Right renal cortex interstitium (tissue), 3 donors: ENCODE data around the gene NKAPD1. TPM values are rescaled to one million over a fixed set of nuclear protein-coding genes. Genes with fewer than 3 reads are reported as not detected.
"Not testable (repeated sequence)": the region's sequence is repeated elsewhere in the genome, so short reads cannot be mapped to it uniquely, and the experiment has no call there.

Experiments
- DNase-seq, 3 donors: peaks; one replicate each; pipeline ENCODE4 v3.0.0-alpha.2; 2013; ENCODE audit warnings: low read depth in 3 of 3, low spot score in 2 of 3
- polyA plus RNA-seq, 3 donors: library from polyadenylated mRNA; unstranded; fragments of 120-200 nt; gene quantifications; one replicate each; pipeline ENCODE4 v1.2.1, GENCODE V29; 2013; ENCODE audit not compliant: insufficient read length in 3 of 3

NKAPD1 gene
- polyA plus RNA-seq, 3 donors: 59.2 to 69.5 (median 60.9) TPM

GRCh38 chr11:112085822-112086421 lies 11.8 kb downstream of the NKAPD1 start:
- peak in 1 of 3 donors; percentile 10 for DNase-seq

DNA sequence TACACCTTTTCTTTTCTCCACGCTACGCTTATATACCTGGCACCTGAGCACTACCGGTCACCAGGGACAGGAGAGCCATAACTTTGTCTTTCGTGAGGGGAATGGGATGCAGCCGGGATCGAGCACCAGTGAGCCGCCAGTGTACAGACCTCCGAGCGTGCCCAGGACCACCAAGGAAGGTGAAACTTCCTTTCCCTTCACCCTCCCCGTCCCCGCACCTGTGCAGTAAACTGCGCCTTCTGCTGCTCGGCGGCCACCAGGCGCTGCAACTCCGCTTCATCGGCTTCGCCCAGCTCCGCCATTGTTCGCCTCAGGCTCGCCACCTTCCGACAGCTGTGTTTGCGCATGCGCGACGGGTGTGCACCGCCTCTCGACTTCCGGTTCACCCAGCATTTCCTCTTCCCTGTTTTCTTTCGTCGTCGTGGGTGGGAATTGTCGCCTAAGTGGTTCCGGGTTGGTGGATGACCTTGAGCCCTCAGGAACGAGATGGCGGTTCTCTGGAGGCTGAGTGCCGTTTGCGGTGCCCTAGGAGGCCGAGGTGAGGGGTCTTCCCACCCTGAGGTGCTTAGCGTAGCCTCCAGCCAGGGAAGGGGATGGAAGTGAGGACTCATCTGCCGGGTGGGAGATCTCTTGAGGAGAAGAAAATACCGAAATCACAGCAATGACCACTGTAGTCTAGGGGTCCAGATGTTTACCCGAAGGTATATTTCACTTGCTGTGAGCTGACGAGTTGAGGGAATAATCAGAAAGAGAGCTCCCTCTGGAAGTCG lies 12.5 kb downstream of the NKAPD1 start, which contains the start of the genes SDHD and TIMM8B:
TSS of gene SDHD (plus strand) at position 452 of the 770 bp plus-strand sequence. CDS start at position 487, 35 bp downstream.
TSS of gene TIMM8B (minus strand) at position 335 of the 770 bp plus-strand sequence. CDS start at position 302, 33 bp downstream.
- DNase-seq: peak; percentile 94 to 98 (median 97)

DNA sequence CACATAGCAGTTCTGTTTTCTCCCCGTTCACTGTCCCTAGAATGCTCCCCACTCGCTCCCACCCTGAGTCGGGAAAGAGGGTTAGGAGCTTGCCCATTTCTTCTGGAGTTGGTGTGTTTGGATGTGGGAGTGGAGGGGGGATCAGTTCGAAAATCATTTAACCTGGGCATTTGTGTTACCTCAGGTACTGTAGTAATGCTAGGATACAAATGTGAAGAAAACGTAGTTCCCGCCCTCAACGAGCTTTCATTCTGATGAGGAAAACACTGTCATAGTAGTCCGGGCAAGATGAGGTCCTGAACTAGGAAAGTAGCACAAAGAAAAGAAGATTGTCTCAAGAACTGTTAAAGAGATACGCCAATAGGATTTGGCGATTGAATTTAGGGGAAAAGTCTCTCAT lies 13.1 kb downstream of the NKAPD1 start:
- no peak for DNase-seq

DNA sequence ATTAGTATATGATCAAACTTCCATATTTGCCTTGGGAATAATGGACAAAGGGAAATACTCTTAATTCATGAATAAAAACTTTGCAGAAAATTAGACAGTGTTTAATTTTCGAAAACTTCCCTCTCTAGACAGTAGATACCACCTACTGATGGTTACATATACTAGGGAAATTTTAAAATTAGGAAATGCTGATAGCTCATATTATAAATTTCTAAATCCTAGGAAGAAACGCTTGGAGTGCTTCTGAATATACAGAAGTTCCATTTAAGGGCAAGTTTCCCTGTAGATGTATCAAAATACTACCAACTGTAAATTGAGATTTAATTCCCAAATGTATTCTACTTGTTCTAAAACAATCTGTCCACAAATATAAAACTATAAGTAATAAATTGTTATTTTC lies 21.2 kb downstream of the NKAPD1 start:
- DNase-seq: not testable (repeated sequence)

DNA sequence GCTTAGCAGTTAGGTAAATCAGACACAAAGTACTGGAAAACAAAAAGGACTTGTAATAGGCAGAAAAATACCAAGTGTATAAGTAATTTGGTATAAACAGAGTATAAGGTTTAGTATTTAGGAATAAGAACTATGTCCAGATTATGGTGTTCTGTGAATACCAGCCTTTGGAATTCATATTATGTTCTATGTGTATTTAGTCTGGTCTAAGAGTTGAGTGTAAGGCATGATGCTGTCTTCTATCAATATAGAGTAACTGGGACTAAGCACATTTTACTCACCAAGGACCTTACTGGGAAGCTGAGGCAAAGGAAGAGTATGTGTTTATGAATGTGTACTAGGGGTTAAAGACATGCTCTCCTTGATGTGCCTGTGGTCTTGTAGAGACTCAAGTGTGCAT lies 22.1 kb downstream of the NKAPD1 start:
- no peak for DNase-seq

DNA sequence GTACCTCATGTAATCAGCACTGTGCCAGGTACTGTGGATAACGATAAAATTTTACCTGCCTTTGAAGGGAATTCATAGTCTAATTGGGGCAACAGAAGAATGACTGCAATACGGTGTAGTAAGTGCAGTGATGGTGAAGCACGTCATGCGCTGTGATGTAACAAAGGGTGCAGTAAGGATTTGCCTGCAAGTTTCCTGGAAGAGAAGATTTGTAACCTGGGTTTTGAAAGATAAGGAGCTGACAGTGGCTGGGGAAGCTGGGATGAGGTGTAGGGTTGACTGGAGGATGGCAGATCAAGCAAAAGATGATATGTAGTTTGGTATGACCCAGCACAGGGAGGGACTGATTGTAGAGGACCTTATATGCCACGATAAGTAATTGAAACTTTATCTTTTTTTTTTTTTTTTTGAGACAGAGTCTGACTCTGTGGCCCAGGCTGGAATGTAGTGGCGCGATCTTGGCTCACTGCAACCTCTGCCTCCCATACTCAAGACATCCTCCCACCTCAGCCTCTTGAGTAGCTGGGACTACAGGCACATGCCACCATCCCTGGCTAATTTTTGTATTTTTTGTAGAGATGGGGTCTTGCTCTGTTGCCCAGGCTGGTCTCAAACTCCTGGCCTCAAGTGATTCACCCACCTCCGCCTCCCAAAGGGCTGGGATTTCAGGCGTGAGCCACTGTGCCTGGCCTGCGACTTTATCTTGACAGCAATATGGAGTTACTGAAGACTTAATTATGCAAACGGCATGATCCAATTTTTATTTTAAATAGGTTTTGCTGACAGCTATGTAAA lies 23.8 kb downstream of the NKAPD1 start:
- DNase-seq: no peak

DNA sequence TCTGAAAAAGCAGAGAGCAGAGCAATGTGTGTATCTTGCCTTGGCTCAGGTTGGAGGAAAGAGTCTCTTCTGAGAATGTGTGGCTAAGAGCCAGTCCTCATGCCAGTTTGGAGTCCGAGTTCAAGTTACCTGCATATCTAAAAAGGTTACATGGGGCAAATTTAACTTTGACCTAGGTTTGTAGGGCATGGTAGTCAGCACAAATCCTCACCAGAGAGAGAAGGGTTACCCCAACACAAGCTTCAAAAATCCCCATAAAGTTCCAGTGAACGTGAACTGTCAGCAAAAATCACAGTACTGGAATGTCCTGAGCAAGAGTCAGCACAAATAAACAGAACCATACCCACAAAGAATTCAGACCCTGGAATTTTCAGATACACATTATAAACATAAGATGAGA lies 26.4 kb downstream of the NKAPD1 start:
- no peak for DNase-seq

- DNase-seq: no peak
Observed at GRCh38 chr11:112103446-112103845, 29.3 kb downstream of the NKAPD1 start.

DNA sequence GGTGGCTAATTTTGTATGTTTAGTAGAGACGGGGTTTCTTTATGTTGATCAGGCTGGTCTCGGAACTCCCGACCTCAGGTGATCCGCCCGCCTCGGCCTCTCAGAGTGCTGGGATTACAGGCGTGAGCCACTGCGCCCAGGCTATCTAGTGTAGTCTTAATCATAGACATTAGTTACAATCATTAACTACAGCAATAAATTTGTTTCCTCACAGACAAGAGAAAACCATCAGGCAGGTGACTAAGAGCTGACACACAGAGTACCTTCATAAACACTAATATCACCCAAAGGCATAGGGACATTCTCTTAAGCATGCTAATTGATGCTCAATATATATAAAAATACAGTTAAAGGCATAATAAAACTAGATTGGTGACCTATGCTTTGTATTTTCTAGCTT lies 32.0 kb downstream of the NKAPD1 start:
- no peak for DNase-seq

DNA sequence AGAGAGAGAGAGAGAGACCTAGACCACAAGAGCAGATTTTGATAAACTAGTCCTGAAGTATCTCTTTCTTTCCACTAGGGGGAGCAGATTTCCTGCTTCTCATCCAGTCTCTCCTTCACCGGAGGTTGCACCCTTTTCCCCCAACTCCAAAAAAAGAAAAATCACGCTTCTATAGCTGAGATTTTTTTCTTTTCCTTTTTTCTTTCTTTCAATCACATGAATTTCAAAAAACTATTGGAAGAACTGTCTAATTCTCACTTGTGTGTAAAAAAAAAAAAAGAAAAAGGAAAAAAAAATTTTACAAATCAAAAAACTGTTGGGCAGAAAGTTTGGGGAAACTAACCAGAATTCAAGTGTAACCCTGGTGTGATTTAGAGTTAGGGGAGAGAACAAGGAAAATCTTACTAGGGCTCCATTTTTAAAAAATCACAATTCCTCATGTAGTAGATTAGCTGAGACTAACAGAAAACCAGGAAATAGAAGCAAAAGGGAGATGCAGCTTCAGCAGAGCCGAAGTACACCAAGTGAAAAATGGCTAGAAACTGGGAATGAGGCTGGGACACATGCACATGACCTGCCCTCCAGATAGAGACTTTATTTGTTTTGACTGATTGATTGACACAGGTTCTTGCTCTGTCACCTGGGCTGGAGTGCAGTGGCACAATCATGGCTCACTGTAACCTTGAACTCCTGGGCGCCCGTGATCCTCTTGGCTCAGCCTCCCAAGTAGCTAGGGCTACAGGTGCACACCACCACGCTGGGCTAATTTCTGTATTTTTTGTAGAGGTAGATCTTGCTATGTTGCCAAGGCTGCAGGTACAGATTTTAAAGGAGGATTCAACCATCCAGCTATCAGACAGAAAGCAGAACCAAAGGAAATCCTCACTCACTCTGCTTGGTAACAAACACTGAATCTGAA lies 39.7 kb downstream of the NKAPD1 start:
- DNase-seq: peak in 1 of 3 donors; percentile 29

DNA sequence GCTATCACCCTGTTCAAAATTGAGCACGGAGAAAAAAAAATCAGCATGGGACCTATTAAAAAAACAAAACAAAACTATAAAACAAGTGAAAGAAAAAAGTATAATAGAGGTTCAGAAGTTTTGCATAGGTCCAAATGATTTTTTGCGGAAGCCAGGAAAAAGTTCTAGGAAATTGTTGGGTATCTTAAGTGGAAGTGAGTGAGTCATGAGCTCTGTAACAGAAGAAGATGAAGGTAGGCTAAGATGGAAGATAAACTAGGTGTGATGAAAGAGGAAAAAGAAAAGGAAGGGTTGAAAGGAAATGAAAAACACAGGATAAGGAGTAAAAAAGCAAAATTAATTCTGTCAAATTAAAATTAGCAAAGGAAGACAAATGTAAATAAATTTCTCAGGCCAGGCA lies 40.4 kb downstream of the NKAPD1 start:
- no peak for DNase-seq

DNA sequence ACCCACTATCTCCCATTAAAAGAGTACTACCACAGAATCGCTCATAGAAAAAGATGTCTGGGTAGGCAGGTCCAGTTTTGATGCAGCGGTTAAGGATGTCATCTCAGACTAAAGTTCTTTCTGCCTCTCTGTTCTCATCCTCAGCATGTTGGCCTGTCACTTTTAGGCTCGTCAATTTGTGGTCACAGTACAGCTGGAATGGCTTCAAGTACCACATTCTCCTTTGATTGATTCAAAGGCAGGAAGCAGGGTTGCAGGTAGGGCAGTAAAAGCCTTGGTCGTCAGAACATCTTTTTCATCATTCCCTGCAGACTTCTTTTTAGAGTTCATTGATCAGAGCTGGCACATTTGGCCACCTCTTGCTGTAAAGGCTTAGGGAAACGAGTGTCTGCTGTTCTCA lies 41.3 kb downstream of the NKAPD1 start:
- DNase-seq: no peak

DNA sequence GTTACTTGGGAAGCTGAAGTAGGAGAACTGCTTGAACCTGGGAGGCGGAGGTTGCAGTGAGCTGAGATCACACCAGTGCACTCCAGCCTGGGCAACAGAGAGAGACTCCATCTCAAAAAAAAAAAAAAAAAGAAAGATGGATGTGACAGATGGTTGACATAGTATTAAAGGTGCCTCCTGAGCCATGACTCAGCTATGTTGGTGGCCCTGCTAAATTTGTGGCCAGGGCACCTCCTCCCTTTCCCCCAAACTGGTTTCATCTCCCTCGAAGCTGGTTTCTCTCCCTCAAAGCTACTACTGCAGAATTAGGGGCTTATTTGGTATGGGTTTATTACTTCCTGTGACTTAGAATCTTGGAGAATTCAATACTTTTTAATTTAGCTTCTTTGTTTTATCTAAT lies 44.1 kb downstream of the NKAPD1 start:
- no peak for DNase-seq

DNA sequence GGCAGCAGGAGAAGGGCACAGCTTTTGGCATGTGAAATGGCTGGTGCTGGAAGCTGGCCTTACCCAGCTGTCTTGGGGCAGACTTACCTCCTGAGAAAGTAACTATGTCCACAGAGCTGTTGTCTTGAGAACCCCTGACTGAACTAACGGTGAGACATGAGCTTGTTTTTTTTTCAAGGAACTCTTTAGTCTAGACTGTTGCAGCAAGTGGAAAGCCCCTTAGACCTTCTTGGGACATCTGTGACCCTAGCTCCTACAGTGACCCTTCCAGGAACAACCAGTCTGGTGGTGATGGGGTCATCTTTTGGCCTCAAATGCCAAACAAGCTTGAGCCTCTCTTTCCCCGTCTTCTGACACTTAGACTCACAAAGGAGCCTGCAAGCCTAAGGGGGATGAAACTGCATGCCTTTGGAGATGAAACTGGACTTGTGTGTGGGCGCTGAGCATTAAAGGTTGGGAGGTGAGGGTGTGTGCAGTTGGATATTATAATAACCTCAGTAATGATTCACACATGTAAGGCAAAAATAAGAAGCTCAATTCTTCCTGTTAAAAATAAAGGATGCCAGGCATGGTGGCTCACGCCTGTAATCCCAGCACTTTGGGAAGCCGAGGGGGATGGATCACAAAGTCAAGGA lies 48.0 kb downstream of the NKAPD1 start:
- DNase-seq: no peak

DNA sequence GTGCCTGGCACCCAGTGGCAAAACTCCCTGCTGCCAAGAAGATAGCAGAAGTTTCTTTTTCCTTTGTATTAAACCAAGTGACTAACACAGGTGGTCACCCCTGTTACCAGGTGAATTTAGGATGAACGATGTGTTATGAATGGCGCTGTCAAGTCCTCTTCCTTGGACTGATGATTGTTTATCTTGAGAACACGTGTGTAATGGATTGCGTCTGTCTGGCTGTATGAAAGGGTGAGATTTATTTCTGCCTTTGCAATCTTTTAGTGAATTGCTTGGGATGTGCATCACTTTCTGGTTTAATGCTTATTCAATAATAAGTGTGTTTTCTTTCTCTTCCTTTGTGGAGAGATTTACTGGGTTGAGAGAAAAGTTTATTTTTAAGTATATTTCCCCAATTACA lies 49.0 kb downstream of the NKAPD1 start:
- DNase-seq: no peak

- no peak for DNase-seq
Observed at GRCh38 chr11:112127056-112127455, 53.0 kb downstream of the NKAPD1 start.

DNA sequence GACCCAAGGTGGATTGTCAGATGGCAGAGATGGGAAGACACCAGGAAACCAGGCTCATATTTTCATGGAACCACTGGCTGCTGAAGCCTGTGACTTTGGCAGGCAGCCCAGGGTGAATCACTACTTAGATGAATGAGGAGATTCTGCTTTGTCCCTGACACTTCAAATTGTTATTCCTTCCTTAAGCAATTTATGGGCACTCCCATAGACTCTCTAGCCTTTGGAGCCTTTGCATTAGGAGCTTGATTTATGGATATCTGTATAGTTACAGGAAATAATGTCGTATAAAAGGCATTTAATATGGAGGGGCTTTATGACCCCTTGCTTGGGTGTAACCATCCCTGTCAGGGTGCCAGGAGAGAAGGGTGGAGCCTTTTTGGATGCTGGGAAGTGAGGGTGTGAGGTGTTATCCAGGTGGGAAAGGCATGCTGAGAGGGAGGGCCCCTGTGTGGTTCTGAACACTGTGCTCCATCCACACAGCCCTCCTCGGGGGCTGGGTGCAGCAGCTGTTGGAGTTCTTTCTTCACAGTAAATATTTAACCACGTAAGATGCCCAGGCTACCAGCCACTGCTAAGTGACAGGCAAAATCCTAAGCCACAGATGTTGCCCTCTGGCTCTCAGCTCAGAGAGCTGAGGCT lies 54.5 kb downstream of the NKAPD1 start:
- no peak for DNase-seq

DNA sequence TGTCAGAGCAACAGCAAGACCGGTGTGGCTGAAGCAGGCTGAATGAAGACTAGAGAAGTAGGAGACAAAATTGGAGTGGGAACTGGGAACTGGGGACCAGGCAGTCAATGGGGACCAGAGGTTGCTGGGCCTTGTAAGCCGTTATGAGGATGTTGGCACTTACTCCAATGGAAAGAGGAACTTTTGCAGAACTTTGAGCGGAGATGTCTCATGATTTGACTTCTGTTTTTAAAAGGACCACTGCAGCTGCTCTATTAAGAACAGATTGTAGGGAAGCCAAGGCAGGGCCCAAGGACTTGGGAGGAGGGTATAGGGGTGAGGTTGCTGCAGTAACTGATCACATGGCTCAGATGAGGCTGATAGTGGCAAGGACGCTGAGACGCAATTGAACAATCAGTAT lies 55.6 kb downstream of the NKAPD1 start:
- DNase-seq: no peak

- DNase-seq: no peak
Observed at GRCh38 chr11:112132737-112133136, 58.6 kb downstream of the NKAPD1 start.
